HL-60 (cell line): ENCODE data around the gene SLC5A6.

ENCODE experiments used
- CTCF ChIP-seq: IDR thresholded peaks from one replicate; pipeline ENCODE4 v1.5.1; 2011; ENCODE audit warnings: low read length, control low read depth, inconsistent platforms; ENCODE audit not compliant: insufficient read depth
- GABPA ChIP-seq: IDR thresholded peaks from 2 replicates; pipeline ENCODE4 v1.6.1; 2012; ENCODE audit warnings: low read depth
- POLR2AphosphoS5 ChIP-seq: IDR thresholded peaks from 2 replicates; pipeline ENCODE4 v1.6.1; 2012; ENCODE audit warnings: low read depth
- REST ChIP-seq: IDR thresholded peaks from 2 replicates; pipeline ENCODE4 v1.6.1; 2012; ENCODE audit warnings: low read depth; ENCODE audit not compliant: insufficient replicate concordance
- SPI1 ChIP-seq: IDR thresholded peaks from 2 replicates; pipeline ENCODE4 v1.6.1; 2012; ENCODE audit warnings: low read depth, mild to moderate bottlenecking, borderline replicate concordance

- TF ChIP-seq CTCF: no peak
- no peak for TF ChIP-seq REST
- TF ChIP-seq POLR2AphosphoS5: no peak
- TF ChIP-seq GABPA: no peak
- no peak for TF ChIP-seq SPI1
These were observed 29.7 kb downstream of the SLC5A6 start for GRCh38 chr2:27182346-27182745.
